ENCODE data around the gene PTTG1IP. TPM values are rescaled to one million over a fixed set of nuclear protein-coding genes. Genes with fewer than 3 reads are reported as not detected.

Gene PTTG1IP
- total RNA-seq, 1 experiment from 2014 or later: 136 TPM

DNA sequence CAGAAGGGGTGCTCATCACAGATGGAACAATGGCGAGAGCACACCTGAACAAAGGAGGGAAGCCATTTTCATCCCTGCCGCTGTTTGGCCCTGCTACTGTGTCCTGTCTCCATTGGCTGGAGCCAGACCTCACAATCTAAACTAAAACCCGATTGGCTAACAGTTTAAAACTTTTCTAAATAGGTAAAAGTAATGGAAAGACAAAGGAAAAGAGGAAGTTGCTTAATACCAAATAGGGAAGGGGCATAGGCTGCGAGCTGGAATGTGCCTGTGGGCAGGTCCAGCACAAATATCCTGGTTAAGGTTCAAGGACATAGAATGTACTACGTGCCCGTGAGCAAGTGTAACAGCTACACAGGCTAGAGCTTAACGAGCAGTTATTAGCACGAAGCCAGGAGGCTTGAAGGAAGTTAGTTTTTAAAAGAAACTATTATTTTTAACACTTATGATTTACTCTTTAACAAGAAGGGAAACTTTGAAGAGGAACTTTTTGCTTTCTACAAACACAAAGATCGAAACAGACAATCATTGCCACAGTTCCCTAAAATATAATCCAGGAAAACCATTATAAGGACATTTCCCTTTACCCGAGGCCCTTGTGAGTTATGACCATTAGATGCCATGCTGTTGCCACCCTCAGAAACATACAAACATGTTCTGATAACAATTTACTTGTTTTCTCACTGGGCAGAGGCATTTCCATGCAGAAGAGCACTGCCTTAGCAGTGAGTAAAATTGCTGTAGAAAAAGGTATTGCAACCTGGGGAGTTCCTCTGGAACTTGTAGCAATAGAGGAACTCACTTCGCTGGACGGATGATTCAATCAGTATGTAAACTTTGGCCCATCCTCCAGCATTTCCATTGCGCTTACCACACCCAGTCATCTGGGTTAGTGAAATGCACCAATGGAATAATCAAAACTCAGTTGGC is 4.8 kb upstream of the PTTG1IP start:
- BruUV-seq (replicated peaks): no TSS peak
- no peak for DNase-seq
- Mint-ChIP-seq H3K4me3 (ENCODE audit: low read depth, unreplicated experiment) (no peak overlapping the region), H3K9me3 (ENCODE audit: low read depth, unreplicated experiment) (no peaks in the 10 kb centered on the region), H3K4me1 (ENCODE audit: low read depth, unreplicated experiment) (peaks cover 19% of the 10 kb centered on the region), H3K27ac (ENCODE audit: unreplicated experiment) (no peak overlapping the region), H3K36me3 (ENCODE audit: insufficient read depth, unreplicated experiment) (peaks cover 17% of the 10 kb centered on the region), H3K27me3 (ENCODE audit: unreplicated experiment) (peaks cover 13% of the 10 kb centered on the region)
- TF ChIP-seq, protein P1, sequence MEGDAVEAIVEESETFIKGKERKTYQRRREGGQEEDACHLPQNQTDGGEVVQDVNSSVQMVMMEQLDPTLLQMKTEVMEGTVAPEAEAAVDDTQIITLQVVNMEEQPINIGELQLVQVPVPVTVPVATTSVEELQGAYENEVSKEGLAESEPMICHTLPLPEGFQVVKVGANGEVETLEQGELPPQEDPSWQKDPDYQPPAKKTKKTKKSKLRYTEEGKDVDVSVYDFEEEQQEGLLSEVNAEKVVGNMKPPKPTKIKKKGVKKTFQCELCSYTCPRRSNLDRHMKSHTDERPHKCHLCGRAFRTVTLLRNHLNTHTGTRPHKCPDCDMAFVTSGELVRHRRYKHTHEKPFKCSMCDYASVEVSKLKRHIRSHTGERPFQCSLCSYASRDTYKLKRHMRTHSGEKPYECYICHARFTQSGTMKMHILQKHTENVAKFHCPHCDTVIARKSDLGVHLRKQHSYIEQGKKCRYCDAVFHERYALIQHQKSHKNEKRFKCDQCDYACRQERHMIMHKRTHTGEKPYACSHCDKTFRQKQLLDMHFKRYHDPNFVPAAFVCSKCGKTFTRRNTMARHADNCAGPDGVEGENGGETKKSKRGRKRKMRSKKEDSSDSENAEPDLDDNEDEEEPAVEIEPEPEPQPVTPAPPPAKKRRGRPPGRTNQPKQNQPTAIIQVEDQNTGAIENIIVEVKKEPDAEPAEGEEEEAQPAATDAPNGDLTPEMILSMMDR (IDR thresholded peaks at IDR 0.05; ENCODE audit: unreplicated experiment): no peak
- CTCF ChIA-PET: no interaction called here
- intact Hi-C loops (cut with micrococcal nuclease; ENCODE audit: unreplicated experiment): loop anchor here (10.0 kb wide), 1 partner anchor 74 kb away; the partner anchor contains the start of gene UBE2G2

DNA sequence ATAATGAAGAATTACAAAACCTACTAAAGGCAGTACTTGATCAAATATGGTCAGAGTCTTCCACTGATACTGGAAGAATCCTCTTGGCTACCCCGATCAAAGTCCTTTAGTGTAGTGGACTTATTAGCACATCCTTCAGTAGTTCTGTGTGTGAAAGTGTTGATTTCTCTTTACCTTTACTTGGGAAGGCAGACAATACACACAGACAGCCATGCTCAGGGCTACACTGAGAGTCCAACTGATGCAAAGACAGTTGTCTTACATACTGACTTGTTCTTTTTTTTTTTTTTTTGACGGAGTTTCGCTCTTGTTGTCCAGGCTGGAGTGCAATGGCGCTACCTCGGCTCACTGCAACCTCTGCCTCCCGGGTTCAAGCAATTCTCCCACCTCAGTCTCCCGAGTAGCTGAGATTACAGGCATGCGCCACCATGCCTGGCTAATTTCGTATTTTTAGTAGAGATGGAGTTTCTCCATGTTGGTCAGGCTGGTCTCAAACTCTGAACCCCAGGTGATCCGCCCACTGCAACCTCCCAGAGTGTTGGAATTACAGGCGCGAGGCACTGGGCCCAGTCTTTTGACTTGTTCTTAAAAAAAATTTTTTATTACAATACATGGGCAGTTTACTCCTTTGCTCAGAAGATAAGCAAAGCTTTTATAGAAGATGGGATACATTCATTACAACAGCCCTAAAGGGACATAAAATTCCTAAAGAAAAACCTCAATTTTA is 3.5 kb upstream of the PTTG1IP start:
- peaks cover 5% of the 10 kb centered on the region for H3K27me3 Mint-ChIP-seq (ENCODE audit: unreplicated experiment)

DNA sequence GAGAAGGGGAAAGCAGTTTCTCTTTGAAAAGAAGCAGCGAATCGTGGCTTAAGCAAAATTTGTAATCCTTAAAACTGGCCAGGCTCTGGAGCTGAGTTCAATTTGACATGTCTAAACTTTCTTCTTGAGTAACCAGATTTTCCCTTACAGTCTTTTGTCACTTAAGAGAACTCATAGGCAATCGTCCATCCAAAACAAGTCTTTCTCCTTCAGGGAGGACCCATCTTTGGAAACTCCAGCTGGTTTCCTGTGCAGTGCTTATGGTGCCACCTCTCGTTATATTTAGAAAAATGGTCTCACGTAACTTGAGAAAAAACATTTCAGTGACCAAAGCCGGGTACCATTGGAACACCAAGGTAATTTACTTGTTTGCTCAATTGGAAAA is 1.8 kb upstream of the PTTG1IP start:
- Mint-ChIP-seq H3K4me3 (ENCODE audit: low read depth, unreplicated experiment) (peak overlapping the region; percentile 86), H3K27me3 (ENCODE audit: unreplicated experiment) (no peaks in the 10 kb centered on the region), H3K4me1 (ENCODE audit: low read depth, unreplicated experiment) (peaks cover 19% of the 10 kb centered on the region), H3K9me3 (ENCODE audit: low read depth, unreplicated experiment) (no peaks in the 10 kb centered on the region), H3K27ac (ENCODE audit: unreplicated experiment) (no peak overlapping the region), H3K36me3 (ENCODE audit: insufficient read depth, unreplicated experiment) (peaks cover 33% of the 10 kb centered on the region)
- TF ChIP-seq, protein P1 (IDR thresholded peaks at IDR 0.05; ENCODE audit: unreplicated experiment): no peak
- no peak for DNase-seq
- intact Hi-C loops (cut with micrococcal nuclease; ENCODE audit: unreplicated experiment): loop anchor here (10.0 kb wide), 1 partner anchor 71 kb away; the partner anchor contains the start of gene UBE2G2
- CTCF ChIA-PET: interaction anchor here (1.4 kb wide), 1 partner anchor 74 kb away, joined by 4 read pairs; the partner anchor contains the start of gene UBE2G2
- BruUV-seq (replicated peaks): no TSS peak

More for the DNA sequence above, 3.5 kb upstream of the PTTG1IP start:
- peaks cover 29% of the 10 kb centered on the region for H3K36me3 Mint-ChIP-seq (ENCODE audit: insufficient read depth, unreplicated experiment)
- intact Hi-C loops (cut with micrococcal nuclease; ENCODE audit: unreplicated experiment): loop anchor here (10.0 kb wide), 1 partner anchor 72 kb away; the partner anchor contains the start of gene UBE2G2
- CTCF ChIA-PET: no interaction called here
- TF ChIP-seq, protein P1 (IDR thresholded peaks at IDR 0.05; ENCODE audit: unreplicated experiment): no peak
- H3K27ac Mint-ChIP-seq (ENCODE audit: unreplicated experiment): no peak overlapping the region
- DNase-seq: no peak
- no peak overlapping the region for H3K4me3 Mint-ChIP-seq (ENCODE audit: low read depth, unreplicated experiment)
- no TSS peak for BruUV-seq (replicated peaks)
- H3K9me3 Mint-ChIP-seq (ENCODE audit: low read depth, unreplicated experiment): no peaks in the 10 kb centered on the region
- peaks cover 15% of the 10 kb centered on the region for H3K4me1 Mint-ChIP-seq (ENCODE audit: low read depth, unreplicated experiment)

DNA sequence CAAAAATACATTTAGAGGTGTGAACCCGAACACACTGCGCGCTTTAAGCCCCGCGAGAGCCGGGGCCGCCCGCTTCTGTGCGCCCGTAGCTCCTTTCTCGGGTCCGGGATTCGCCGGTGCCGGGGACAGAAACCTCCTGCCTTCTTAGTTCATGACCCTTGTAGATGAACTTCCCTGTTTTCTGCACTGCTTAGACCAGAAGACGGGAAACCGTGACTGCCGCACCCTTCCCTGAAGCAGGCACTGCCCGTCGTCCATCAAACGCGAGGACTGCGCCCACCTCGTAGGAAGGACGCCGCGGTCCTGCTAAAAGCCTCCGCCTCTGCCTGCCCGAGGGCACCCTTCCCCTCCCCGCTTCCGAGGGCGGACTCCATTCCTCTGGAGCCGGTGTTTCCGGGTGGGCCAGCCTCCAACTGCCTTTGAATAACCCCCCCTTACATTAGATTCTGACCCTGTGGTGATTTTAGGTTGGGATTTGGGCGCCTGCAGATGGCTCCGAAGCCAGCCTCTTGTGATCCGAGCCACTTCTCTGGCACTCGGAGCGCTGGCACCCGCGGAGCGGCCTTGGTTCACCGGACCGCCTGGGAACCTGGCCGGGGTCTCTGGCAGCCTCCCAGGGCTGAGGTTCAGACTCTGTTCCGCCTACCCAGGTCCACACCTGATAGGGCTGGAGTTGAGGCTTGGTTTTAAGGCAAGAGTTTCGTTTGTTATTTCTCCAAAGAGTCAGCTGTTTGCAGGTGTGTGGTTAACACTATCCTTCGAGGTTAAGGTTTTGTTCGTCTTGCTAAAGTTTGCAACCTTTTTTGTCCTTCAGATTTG is 1.2 kb upstream of the PTTG1IP start:
- no TSS peak for BruUV-seq (replicated peaks)
- CTCF ChIA-PET: interaction anchor here (1.4 kb wide), 1 partner anchor 73 kb away, joined by 4 read pairs; the partner anchor contains the start of gene UBE2G2
- peak overlapping the region; percentile 58 for H3K27ac Mint-ChIP-seq (ENCODE audit: unreplicated experiment)
- DNase-seq: no peak
- peaks cover 19% of the 10 kb centered on the region for H3K4me1 Mint-ChIP-seq (ENCODE audit: low read depth, unreplicated experiment)
- intact Hi-C loops (cut with micrococcal nuclease; ENCODE audit: unreplicated experiment): loop anchor here (5.0 to 10.0 kb wide), 2 partner anchors 53 to 70 kb away; partner anchors contain the start of gene UBE2G2
- H3K27me3 Mint-ChIP-seq (ENCODE audit: unreplicated experiment): no peaks in the 10 kb centered on the region
- no peaks in the 10 kb centered on the region for H3K9me3 Mint-ChIP-seq (ENCODE audit: low read depth, unreplicated experiment)
- TF ChIP-seq, protein P1 (IDR thresholded peaks at IDR 0.05; ENCODE audit: unreplicated experiment): no peak
- peak overlapping the region; percentile 86 for H3K4me3 Mint-ChIP-seq (ENCODE audit: low read depth, unreplicated experiment)
- peaks cover 33% of the 10 kb centered on the region for H3K36me3 Mint-ChIP-seq (ENCODE audit: insufficient read depth, unreplicated experiment)
